ENCODE results near the gene EPAS1. TPM values are rescaled to one million over a fixed set of nuclear protein-coding genes. Genes with fewer than 3 reads are reported as not detected.

Gene EPAS1
- total and polyA plus RNA-seq, 8 donors = 35.6 to 165 (median 76.0) TPM

DNA sequence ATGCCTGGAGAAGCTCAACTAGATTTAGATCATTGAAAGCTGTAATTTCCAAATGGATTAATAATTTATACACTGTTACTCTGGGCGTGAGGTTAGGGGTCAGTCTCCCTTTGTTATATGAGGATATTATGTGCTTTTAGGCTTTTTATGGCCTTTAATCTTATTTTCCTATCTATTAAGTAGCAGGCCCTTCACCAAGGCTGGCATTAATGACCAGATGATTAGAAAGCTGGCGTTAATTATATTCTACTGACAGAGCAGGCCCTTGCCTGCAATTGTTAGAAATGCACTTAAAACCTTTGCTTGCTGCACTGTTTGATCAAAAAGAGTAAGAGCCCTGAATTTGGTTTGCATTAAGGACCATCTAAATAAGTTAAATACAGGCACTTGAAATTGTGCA, 75.3 kb downstream of the EPAS1 start:
- no peaks in the 10 kb centered on the region for H3K4me1 ChIP-seq
- WGBS, 2 donors = 90 to 91% methylated on average over 2 of the region's 2 CpGs
- no peak overlapping the region for H3K27ac ChIP-seq
- TF ChIP-seq, protein P1, sequence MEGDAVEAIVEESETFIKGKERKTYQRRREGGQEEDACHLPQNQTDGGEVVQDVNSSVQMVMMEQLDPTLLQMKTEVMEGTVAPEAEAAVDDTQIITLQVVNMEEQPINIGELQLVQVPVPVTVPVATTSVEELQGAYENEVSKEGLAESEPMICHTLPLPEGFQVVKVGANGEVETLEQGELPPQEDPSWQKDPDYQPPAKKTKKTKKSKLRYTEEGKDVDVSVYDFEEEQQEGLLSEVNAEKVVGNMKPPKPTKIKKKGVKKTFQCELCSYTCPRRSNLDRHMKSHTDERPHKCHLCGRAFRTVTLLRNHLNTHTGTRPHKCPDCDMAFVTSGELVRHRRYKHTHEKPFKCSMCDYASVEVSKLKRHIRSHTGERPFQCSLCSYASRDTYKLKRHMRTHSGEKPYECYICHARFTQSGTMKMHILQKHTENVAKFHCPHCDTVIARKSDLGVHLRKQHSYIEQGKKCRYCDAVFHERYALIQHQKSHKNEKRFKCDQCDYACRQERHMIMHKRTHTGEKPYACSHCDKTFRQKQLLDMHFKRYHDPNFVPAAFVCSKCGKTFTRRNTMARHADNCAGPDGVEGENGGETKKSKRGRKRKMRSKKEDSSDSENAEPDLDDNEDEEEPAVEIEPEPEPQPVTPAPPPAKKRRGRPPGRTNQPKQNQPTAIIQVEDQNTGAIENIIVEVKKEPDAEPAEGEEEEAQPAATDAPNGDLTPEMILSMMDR (IDR thresholded peaks at IDR 0.05) = no peak
- peaks cover 7 to 81% (median 35%) of the 10 kb centered on the region in 3 donors for H3K36me3 ChIP-seq
- no peak for DNase-seq
- FAIRE-seq = no peak
- no peaks in the 10 kb centered on the region for H3K27me3 ChIP-seq
- H3K4me3 ChIP-seq = no peak overlapping the region
- H3K9me3 ChIP-seq = no peaks in the 10 kb centered on the region
- intact Hi-C loops (cut with DNase I) = loop anchor here in 1 of 3 donors (10.0 kb wide), 1 partner anchor 368 kb away; no protein-coding TSS in a partner anchor
- no peak for ATAC-seq

DNA sequence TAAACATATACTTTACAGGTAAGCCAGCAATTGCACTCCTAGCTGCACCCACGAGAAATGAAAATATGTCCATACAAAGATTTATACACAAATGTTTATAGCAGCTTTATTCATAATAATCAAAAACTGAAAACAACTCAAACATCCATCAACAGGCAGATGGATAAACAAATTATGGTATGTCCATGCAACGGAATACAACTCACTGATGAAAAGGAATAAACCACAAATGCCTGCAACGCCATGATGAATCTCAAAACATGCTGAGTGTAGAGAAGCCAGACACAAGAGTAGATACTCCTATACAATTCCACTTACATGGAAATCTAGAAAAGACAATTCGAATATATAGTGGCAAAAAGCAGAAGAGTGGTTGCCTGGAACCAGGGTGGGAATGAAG, 76.0 kb downstream of the EPAS1 start:
- Histone ChIP-seq H3K36me3 (peaks cover 9 to 89% (median 42%) of the 10 kb centered on the region in 3 donors), H3K27me3 (no peaks in the 10 kb centered on the region), H3K4me1 (no peaks in the 10 kb centered on the region), H3K9me3 (no peaks in the 10 kb centered on the region), H3K27ac (no peak overlapping the region), H3K4me3 (no peak overlapping the region)
- FAIRE-seq (no peak), ATAC-seq (no peak), DNase-seq (no peak)
- intact Hi-C loops (cut with DNase I) = loop anchor here in 1 of 3 donors (10.0 kb wide), 1 partner anchor 368 kb away; no protein-coding TSS in a partner anchor
- TF ChIP-seq, protein P1 (IDR thresholded peaks at IDR 0.05) = no peak
- 91 to 95% methylated on average over 4 of the region's 4 CpGs for WGBS, 2 donors

DNA sequence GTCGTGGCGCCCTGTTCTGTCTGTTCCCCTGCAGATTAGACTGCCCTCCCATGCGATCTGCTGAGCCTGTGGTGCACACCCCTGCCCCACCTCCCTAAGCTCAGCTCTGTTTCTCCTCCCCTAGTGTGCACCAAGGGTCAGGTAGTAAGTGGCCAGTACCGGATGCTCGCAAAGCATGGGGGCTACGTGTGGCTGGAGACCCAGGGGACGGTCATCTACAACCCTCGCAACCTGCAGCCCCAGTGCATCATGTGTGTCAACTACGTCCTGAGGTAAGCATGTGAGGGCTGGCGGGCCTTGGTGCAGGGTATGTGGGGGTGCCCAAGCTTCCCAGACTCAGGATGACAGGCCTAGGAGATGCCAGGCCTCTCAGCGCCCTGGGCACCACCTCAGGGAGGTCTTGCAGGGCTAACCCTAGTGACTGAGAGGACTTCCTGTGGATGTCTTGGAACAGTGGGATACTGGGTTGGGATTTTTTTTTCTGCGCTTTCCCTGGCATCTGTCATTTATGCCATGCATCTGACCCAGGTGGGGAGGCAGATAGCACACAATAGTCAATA, 78.4 kb downstream of the EPAS1 start:
- WGBS, 2 donors = 91 to 96% methylated on average over 12 of the region's 12 CpGs
- Histone ChIP-seq H3K36me3 (peaks cover 4 to 91% (median 56%) of the 10 kb centered on the region in 3 donors), H3K4me1 (no peaks in the 10 kb centered on the region), H3K27me3 (no peaks in the 10 kb centered on the region), H3K27ac (no peak overlapping the region), H3K4me3 (no peak overlapping the region), H3K9me3 (no peaks in the 10 kb centered on the region)
- FAIRE-seq = no peak
- no peak for DNase-seq
- no peak for ATAC-seq
- intact Hi-C loops (cut with DNase I) = loop anchor here in 1 of 3 donors (10.0 kb wide), 1 partner anchor 371 kb away; no protein-coding TSS in a partner anchor
- TF ChIP-seq, protein P1 (IDR thresholded peaks at IDR 0.05) = no peak

DNA sequence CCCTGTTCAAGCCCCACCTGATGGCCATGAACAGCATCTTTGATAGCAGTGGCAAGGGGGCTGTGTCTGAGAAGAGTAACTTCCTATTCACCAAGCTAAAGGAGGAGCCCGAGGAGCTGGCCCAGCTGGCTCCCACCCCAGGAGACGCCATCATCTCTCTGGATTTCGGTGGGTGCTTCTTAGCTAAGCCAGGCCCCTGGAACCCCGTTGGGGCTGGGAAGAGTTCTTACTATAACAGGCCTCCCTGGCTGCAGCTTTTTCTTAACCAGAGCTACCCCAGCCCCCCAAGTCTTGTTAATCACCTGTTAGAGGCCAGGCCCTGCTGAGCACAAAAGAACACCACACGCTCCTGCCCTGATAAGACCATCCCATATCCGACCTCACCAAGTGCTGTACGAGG, 79.4 kb downstream of the EPAS1 start:
- peak in 1 of 6 donors; percentile 7 for DNase-seq
- 84 to 85% methylated on average over 7 of the region's 7 CpGs for WGBS, 2 donors
- Histone ChIP-seq H3K27ac (no peak overlapping the region), H3K36me3 (peaks cover 3 to 91% (median 62%) of the 10 kb centered on the region in 3 donors), H3K4me1 (no peaks in the 10 kb centered on the region), H3K4me3 (no peak overlapping the region), H3K9me3 (no peaks in the 10 kb centered on the region), H3K27me3 (no peaks in the 10 kb centered on the region)
- intact Hi-C loops (cut with DNase I) = loop anchor here in 1 of 3 donors (10.0 kb wide), 1 partner anchor 372 kb away; no protein-coding TSS in a partner anchor
- peak in 1 of 4 donors; percentile 11 for ATAC-seq
- TF ChIP-seq, protein P1 (IDR thresholded peaks at IDR 0.05) = no peak
- no peak for FAIRE-seq

DNA sequence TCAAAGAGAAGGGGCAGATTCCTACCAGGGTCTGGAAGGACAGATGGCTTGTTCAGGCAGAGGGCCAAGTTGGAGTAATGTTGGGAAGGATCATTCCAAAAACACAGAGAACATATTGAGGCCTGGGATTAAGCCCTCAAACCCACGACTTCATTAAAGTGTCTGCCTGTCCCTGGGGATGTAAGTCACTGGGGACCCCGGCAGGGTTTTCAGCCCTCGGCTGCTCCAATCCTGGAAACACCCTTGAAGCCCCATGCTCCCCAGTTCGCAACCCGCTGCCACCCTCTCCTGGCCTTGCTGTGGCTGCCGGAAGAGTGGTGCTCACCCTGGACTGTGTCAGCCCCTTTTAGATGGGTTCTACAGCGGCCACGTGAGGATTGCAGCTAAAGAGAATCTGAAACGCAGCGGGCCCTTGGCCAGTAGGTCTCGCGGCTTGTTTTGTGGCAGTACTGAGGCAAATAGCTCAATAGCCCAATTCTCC, 79.9 kb downstream of the EPAS1 start:
- FAIRE-seq (no peak), ATAC-seq (peak in 1 of 4 donors; percentile 38), DNase-seq (peak in 1 of 6 donors; percentile 8)
- H3K4me1 ChIP-seq = no peaks in the 10 kb centered on the region
- H3K27me3 ChIP-seq = no peaks in the 10 kb centered on the region
- WGBS, 2 donors = 90 to 92% methylated on average over 12 of the region's 12 CpGs
- H3K27ac ChIP-seq = no peak overlapping the region
- H3K36me3 ChIP-seq = peaks cover 3 to 91% (median 67%) of the 10 kb centered on the region in 3 donors
- H3K4me3 ChIP-seq = no peak overlapping the region
- TF ChIP-seq, protein P1 (IDR thresholded peaks at IDR 0.05) = no peak
- H3K9me3 ChIP-seq = no peaks in the 10 kb centered on the region
- intact Hi-C loops (cut with DNase I) = loop anchor here in 1 of 3 donors (10.0 kb wide), 1 partner anchor 372 kb away; no protein-coding TSS in a partner anchor
